IPS-18c (cell line): ENCODE measurements around the gene FPGS.
"Not testable (repeated sequence)": the region's sequence is repeated elsewhere in the genome, so short reads cannot be mapped to it uniquely, and the experiment has no call there.

Experiments used
- H3K4me3 ChIP-seq: 2 replicates; pipeline ENCODE4 v1.7.0; 2013; ENCODE audit warnings: low read depth, mild to moderate bottlenecking, low read length, moderate library complexity; ENCODE audit not compliant: insufficient read depth
- H3K9me3 ChIP-seq: one replicate; pipeline ENCODE4 v1.6.1; 2013; ENCODE audit warnings: mild to moderate bottlenecking, low read length, moderate library complexity; ENCODE audit not compliant: control insufficient read depth, insufficient read depth

The FPGS gene

GRCh38 chr9:127802576-127803443, at the start of gene FPGS:
TSS of gene FPGS (plus strand) at chr9:127802882. CDS start at chr9:127802925, 43 bp downstream.
- Histone ChIP-seq H3K9me3 (no peaks in the 10 kb centered on the region), H3K4me3 (peak within 1 kb of the TSS; percentile 83)

DNA sequence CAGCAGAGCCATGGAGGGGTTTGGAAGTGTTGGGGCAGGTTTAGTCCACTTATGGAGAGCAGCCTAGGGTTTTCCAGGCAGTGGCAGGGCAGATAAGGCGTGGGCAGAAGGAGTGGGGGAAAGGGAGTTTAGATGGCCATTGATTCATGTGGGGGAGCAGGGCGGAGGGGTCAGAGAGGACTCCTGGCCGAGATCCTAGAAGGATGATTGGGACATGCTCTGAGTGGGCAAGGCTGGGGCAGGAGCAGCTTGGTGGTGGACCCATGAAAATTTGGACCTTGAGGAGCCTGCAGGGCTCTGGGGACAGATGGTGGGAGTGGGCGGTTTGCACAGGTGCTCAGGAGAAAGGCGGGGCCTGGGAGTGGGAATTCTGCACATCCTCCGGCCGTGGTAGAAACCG, 49.5 kb upstream of the FPGS start:
- Histone ChIP-seq H3K9me3 (no peaks in the 10 kb centered on the region), H3K4me3 (no peak overlapping the region)

- no peaks in the 10 kb centered on the region for H3K9me3 ChIP-seq
- H3K4me3 ChIP-seq, result no peak overlapping the region
These were observed 49.1 kb upstream of the FPGS start for GRCh38 chr9:127753622-127754021.

GRCh38 chr9:127754099-127755060, 48.3 kb upstream of the FPGS start:
- Histone ChIP-seq H3K4me3 (peak overlapping the region; percentile 69), H3K9me3 (no peaks in the 10 kb centered on the region)

DNA sequence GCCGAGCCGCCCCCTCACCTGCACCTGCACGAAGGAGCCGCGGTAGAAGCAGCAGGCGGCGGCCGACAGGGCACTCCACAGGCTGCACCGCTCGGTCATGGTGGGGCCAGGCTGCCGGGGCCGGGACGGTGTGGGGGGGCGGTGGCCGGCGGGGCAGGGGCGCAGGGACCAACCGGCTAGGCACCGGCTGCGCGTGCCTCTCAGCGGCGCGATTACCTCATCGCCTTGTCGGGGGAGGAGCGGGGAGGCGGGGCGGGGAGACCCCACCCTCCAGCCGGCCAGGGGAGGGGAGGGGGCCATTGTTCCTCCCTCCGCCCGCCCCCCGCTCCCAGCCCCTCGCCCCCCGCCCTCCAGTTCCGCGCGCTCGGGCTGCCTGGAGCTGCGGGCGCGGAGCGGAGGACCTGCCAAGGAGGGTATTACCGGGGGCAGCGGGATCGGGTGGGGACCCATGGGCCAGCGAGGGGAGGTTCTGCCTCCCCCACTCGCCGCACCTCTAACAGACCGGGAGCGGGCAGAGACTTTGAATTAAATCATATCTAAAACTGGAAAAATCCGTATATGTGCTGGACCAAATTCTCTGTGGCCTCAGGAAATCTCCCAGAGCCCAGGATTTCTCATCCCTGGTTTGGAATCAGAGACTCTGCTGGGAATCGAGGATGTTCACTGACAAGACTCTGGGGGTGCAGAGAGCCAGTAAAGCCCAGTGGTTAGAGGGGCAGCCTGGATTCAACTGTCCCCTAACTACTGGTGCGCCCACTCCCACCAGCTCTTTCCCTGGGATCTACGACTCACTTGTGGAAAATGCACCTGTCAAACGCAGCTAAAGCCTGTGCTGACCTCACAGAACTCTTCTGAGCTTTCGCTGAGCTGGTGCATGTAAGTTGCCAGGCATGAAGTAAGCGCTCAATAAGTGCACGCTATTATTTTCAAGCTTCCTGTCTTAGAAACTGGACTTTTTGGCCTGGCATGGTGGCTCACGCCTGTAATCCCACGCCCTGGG, 47.3 kb upstream of the FPGS start:
- no peaks in the 10 kb centered on the region for H3K9me3 ChIP-seq
- peak overlapping the region; percentile 69 for H3K4me3 ChIP-seq

- Histone ChIP-seq H3K4me3 (no peak overlapping the region), H3K9me3 (no peaks in the 10 kb centered on the region)
These were observed 46.4 kb upstream of the FPGS start for GRCh38 chr9:127756233-127756632.

DNA sequence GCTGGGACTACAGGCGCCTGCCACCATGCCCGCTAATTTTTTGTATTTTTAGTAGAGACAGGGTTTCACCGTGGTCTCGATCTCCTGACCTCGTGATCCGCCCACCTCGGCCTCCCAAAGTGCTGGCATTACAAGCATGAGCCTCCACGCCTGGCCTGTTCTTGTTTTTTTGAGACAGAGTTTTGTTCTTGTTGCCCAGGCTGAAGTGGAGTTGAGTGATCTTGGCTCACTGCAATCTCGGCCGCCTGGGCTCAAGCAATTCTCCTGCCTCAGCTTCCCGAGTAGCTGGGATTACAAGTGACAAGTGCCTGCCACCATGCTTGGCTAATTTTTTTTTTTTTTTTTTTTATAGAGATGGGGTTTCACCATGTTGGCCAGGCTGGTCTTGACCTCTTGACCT, 45.9 kb upstream of the FPGS start:
- not testable (repeated sequence) for H3K9me3 ChIP-seq, H3K4me3 ChIP-seq

GRCh38 chr9:127758843-127759242, 43.8 kb upstream of the FPGS start:
- no peak overlapping the region for H3K4me3 ChIP-seq

DNA sequence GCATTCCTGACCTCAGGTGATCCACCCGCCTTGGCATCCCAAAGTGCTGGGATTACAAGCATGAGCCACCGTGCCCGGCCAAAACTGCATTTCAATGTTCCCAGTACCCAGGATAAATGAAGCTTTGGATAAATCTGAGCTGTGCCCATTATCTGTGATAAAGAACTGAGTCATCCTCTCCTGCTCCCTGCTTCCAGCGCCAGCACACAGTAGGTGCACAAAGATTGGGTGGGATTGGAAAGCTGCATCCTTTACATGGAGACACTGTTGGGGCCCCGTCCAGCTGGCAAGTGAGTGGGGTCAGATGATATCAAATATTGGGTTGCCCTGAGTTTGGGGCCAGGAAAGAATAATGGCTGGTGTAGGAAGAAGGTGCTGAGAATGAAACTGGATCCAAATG, 41.6 kb upstream of the FPGS start:
- Histone ChIP-seq H3K4me3 (no peak overlapping the region), H3K9me3 (no peaks in the 10 kb centered on the region)

More at GRCh38 chr9:127758843-127759242, 43.8 kb upstream of the FPGS start:
- H3K9me3 ChIP-seq, result no peaks in the 10 kb centered on the region

- Histone ChIP-seq H3K9me3 (no peaks in the 10 kb centered on the region), H3K4me3 (no peak overlapping the region)
These were observed 41.2 kb upstream of the FPGS start for GRCh38 chr9:127761491-127761956.

DNA sequence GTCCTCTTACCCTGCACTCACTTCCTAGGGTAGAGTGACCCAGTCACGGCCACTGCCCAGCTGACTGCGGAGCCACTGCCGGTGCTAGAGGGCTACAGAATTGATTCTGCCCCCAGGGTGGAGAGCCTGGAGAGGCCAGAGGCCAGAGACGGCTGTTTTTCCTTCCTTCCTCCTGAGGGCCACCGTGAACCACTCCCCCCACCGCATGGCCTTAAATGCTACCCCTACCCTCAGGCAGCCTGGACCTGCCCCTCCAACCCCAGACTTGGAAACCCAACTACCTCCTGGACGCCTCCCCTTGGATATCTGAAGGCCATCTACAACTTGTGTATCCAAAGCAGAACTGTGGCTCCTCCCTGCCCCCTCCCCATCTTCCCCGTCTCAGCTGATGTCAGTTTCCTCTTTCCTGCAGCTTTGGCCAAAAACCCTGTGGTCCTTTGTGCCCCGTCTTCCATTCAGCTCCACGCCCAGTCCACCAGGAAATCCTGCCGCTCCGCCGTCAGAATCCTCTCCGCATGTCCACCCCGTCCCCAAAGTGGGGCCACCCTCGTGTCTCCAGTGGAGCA, 40.5 kb upstream of the FPGS start:
- Histone ChIP-seq H3K4me3 (no peak overlapping the region), H3K9me3 (no peaks in the 10 kb centered on the region)

- Histone ChIP-seq H3K4me3 (no peak overlapping the region), H3K9me3 (no peaks in the 10 kb centered on the region)
These were observed 38.7 kb upstream of the FPGS start for GRCh38 chr9:127763918-127764384.

DNA sequence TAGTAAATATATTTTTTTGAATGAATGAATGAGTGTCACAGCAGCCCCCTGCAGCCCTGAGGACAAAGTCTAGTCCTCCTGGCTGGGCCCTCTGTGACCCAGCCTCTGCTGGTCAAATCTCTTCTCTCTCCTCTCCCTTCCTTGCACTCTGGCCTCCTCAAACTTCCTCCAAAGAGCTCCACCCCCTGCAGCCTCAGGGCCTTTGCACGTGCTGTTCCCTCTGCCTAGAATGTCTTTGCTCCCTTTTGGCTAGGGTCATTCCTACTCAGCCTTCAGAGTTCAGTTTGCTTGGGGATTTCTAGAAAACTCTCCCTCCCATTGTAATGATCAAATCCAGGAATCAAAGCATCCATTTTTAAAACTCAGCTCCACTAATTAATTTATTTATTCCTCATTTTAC, 37.3 kb upstream of the FPGS start:
- Histone ChIP-seq H3K9me3 (no peaks in the 10 kb centered on the region), H3K4me3 (no peak overlapping the region)

DNA sequence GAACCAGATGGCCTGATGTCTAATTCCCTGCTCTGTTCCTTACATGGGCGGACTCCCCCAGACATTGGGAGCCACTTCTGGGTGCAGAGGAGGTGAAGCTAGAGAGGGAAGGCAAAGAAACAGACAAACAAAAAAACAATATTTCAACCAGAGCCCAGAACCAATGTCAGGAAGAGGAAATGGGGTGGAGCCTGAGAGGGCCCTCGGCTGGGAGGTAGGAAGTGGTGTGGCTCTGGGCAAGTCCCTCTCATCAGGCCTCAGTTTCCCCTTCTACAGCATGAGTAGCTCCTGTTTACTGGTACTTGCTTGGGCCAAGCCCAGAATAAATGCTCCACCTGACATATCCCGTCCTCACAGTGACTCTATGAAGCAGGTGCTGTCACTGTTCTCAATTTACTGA, 35.3 kb upstream of the FPGS start:
- no peak overlapping the region for H3K4me3 ChIP-seq
- no peaks in the 10 kb centered on the region for H3K9me3 ChIP-seq

DNA sequence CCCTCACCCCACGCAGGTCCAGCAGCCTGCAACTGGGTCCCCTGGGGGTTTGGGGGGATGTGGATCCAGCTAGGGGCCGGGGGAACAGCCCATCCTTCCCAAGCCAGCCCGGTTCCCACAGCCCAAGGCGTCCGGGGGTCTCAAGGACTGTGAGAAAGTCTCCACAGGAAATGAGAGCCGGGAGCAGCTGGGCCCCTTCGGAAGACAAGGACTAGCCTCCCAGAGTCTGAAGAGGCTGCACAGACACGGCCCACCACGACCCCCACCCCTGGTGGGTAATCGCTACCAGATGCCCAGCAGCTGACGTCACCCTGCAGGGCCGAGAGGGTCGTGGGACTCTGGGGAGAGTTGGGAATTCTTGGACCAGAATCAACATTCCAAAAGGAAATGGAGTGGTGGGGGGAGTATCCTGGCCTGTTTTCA, 34.8 kb upstream of the FPGS start:
- no peaks in the 10 kb centered on the region for H3K9me3 ChIP-seq
- H3K4me3 ChIP-seq, result no peak overlapping the region

GRCh38 chr9:127768698-127769097, 34.0 kb upstream of the FPGS start:
- Histone ChIP-seq H3K4me3 (no peak overlapping the region), H3K9me3 (peaks cover 2% of the 10 kb centered on the region)
